Smooth muscle cell (in vitro differentiated cells): ENCODE measurements around the gene APOL1. TPM values are rescaled to one million over a fixed set of nuclear protein-coding genes. Genes with fewer than 3 reads are reported as not detected.
"Not testable (repeated sequence)": the region's sequence is repeated elsewhere in the genome, so short reads cannot be mapped to it uniquely, and the experiment has no call there.

Experiments
- DNase-seq: peaks from one replicate; lab custom pipeline; 2025; ENCODE audit not compliant: unreplicated experiment; lab: John Stamatoyannopoulos, UW
- H2AFZ ChIP-seq: fragments of 200-600 bp; sonication (generic); 2 replicates; pipeline ENCODE4 v1.6.0; 2016; ENCODE audit warnings: antibody characterized with exemption, low read depth, mild to moderate bottlenecking
- H3F3A ChIP-seq: fragments of 200-600 bp; sonication (generic); 2 replicates; pipeline ENCODE4 v1.6.0; 2017; ENCODE audit warnings: antibody characterized with exemption, low read depth
- H3K27ac ChIP-seq: fragments of 200-600 bp; sonication (generic); 2 replicates; pipeline ENCODE4 v1.5.1; 2016; ENCODE audit warnings: low read depth, mild to moderate bottlenecking
- H3K27me3 ChIP-seq: fragments of 200-600 bp; sonication (generic); 2 replicates; pipeline ENCODE4 v1.6.1; 2016; ENCODE audit warnings: low read depth, mild to moderate bottlenecking
- H3K36me3 ChIP-seq: fragments of 200-600 bp; sonication (generic); 2 replicates; pipeline ENCODE4 v1.5.1; 2016; ENCODE audit warnings: low read depth
- H3K4me1 ChIP-seq: fragments of 200-600 bp; sonication (generic); 2 replicates; pipeline ENCODE4 v1.5.1; 2016; ENCODE audit warnings: low read depth
- H3K4me2 ChIP-seq: fragments of 200-600 bp; sonication (generic); 2 replicates; pipeline ENCODE4 v1.6.0; 2016; ENCODE audit warnings: mild to moderate bottlenecking
- H3K4me3 ChIP-seq: fragments of 200-600 bp; sonication (generic); 2 replicates; pipeline ENCODE4 v1.5.1; 2016; ENCODE audit warnings: mild to moderate bottlenecking
- H3K79me2 ChIP-seq: fragments of 200-600 bp; sonication (generic); 2 replicates; pipeline ENCODE4 v1.6.0; 2016; ENCODE audit warnings: low read depth, mild to moderate bottlenecking
- H3K9ac ChIP-seq: fragments of 200-600 bp; sonication (generic); 2 replicates; pipeline ENCODE4 v1.6.0; 2016; ENCODE audit warnings: low read depth
- H3K9me3 ChIP-seq: fragments of 200-600 bp; sonication (generic); replicated peaks from 2 replicates; pipeline ENCODE4 v1.5.1; 2016; ENCODE audit warnings: low read depth
- H4K20me1 ChIP-seq: fragments of 200-600 bp; sonication (generic); 2 replicates; pipeline ENCODE4 v1.6.0; 2016; ENCODE audit warnings: low read depth
- WGBS: methylation state at CpG from one replicate; pipeline ENCODE4 v1.1.7; 2016; ENCODE audit warnings: low lambda C conversion rate; 5-methylcytosine and 5-hydroxymethylcytosine counted together
- polyA plus RNA-seq: library from polyadenylated mRNA; unstranded; fragments of >200 nt; fragmentation: Nextera tagmentation; extraction: Ambion mirVana; gene quantifications from 2 replicates; pipeline ENCODE4 v1.2.1, GENCODE V29; 2016
- total RNA-seq: library from RNA; depleted of rRNA; stranded (reverse); fragments of >200 nt; gene quantifications from 2 replicates; pipeline ENCODE4 v1.2.3, GENCODE V29; 2014
- TF ChIP-seq, protein P1 (sequence below): fragments of 200-600 bp; sonication (generic); IDR thresholded peaks from 2 replicates; pipeline ENCODE4 v1.5.1; 2017; ENCODE audit warnings: borderline replicate concordance, mild to moderate bottlenecking, antibody characterized with exemption; ENCODE audit not compliant: insufficient read depth, poor library complexity, severe bottlenecking

APOL1 gene
- total and polyA plus RNA-seq, 2 experiments from 2014 or later: 0.62 TPM; not detected in 1

DNA sequence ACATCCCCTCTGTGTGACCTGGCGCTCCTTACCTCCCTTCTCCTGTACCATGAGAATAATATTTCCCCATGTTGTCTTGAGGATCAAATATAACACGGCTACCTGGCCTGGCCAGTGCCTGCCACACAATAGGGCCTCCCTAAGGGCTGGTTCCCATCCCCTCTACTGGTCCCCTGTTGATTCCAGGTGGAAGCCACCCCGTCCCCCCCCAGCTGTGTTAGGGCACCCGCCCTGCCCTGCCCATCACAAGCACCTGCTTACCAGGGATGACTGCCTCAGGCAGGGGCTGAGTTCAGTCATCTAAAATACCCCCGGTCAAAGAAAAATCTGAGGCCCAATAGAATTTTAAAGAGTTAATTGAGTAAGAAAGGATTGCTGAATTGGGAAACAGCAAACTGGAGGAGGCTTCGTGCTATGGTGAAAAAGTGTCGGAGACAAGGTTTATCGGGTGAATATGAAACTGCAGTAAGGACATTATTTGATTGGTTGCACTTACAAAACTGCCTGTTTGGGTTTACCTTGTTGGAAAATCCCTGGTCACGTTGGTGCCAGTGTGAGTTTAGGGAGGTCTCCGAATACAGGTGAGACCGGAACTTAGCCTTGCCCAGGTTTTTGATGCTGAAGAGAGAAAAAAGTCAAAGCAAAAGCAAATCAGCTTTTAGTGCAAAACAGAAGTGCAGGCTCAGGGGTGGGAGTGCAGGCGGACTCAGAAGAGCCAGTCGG, 5.2 kb downstream of the APOL1 start:
- Histone ChIP-seq H3K4me1 (peaks cover 13% of the 10 kb centered on the region), H3K4me2 (no peak overlapping the region), H3F3A (peaks cover 6% of the 10 kb centered on the region), H3K9ac (no peak overlapping the region), H3K27ac (no peak overlapping the region), H3K36me3 (no peaks in the 10 kb centered on the region), H2AFZ (no peak overlapping the region), H3K4me3 (no peak overlapping the region), H4K20me1 (no peaks in the 10 kb centered on the region), H3K9me3 (no peaks in the 10 kb centered on the region), H3K79me2 (no peaks in the 10 kb centered on the region), H3K27me3 (no peaks in the 10 kb centered on the region)
- WGBS: 98% methylated on average over 13 of the region's 13 CpGs
- TF ChIP-seq, protein P1, sequence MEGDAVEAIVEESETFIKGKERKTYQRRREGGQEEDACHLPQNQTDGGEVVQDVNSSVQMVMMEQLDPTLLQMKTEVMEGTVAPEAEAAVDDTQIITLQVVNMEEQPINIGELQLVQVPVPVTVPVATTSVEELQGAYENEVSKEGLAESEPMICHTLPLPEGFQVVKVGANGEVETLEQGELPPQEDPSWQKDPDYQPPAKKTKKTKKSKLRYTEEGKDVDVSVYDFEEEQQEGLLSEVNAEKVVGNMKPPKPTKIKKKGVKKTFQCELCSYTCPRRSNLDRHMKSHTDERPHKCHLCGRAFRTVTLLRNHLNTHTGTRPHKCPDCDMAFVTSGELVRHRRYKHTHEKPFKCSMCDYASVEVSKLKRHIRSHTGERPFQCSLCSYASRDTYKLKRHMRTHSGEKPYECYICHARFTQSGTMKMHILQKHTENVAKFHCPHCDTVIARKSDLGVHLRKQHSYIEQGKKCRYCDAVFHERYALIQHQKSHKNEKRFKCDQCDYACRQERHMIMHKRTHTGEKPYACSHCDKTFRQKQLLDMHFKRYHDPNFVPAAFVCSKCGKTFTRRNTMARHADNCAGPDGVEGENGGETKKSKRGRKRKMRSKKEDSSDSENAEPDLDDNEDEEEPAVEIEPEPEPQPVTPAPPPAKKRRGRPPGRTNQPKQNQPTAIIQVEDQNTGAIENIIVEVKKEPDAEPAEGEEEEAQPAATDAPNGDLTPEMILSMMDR: no peak
- no peak for DNase-seq

DNA sequence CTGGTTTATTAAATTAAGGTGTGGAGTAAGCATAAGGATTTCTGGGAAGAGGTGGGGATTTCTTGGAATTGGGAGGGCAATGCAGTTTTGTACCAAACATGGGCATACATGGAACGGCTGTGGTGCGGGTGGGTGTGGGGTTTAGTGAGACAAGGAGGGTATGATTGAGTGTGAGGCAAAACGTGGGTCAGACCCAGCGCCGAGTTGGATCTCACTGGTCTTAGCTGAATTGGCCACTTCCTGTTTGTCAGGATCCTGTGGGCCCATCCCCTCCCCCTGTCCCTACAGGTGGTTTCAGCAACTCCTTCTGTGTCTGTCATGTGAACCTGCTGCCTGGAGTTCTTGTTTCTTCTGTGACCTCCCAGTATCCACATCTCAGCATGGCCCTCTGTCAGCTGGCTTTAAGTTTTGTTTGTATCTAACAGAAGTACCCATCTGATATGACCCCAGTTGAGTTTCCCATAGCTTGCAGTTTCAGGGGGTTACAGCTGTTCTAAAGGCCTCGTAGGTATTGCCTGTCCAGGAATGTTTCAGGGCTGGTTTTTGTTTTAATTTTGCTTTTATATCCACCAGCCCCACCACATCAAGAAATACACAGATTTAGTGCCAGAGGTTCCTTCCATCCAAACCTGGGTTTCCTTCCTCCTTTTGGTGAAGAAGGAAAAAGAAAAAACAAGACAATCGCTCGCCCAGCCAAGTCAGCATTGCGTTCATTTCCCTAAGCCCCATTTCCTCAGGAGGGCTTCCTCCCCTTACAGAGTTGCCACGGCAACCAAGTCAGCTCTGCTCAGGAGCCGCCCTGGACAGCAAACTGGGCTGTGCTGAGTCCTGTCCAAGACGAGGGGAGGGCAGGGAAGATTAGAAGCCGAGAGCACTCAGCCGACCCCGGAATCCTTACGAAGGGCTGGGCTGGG, 6.0 kb downstream of the APOL1 start:
- H2AFZ ChIP-seq: no peak overlapping the region
- WGBS: 31% methylated on average over 16 of the region's 16 CpGs

DNA sequence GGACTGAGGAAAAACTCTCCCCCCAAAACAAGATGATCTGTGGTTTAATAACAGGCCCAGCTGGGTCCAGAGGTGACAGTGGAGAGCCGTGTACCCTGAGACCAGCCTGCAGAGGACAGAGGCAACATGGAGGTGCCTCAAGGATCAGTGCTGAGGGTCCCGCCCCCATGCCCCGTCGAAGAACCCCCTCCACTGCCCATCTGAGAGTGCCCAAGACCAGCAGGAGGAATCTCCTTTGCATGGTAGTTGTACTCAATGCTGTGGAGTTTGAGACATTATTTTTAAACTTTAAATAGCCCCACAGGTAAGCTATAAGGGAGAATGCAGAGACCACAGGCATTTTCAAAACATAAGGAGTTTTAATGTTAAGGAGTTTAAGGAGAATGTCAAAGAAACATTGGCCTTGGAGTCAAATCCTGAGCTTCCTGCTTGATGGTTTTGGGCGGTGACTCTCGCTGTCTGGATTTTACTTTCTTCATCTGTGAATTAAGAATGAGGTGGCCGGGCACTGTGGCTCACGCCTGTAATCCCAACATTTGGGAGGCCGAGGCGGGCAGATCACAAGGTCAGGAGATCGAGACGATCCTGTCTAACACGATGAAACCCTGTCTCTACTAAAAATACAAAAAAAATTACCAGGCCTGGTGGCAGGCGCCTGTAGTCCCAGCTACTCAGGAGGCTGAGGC, 6.8 kb downstream of the APOL1 start:
- peak overlapping the region; percentile 66 for H3K27ac ChIP-seq
- no peaks in the 10 kb centered on the region for H3K27me3 ChIP-seq
- peak overlapping the region; percentile 78 for H3K4me2 ChIP-seq
- H2AFZ ChIP-seq: no peak overlapping the region
- DNase-seq: no peak
- no peaks in the 10 kb centered on the region for H4K20me1 ChIP-seq
- H3K9ac ChIP-seq: peak overlapping the region; percentile 34
- WGBS: 36% methylated on average over 12 of the region's 14 CpGs
- H3K79me2 ChIP-seq: no peaks in the 10 kb centered on the region
- H3F3A ChIP-seq: peaks cover 6% of the 10 kb centered on the region
- TF ChIP-seq, protein P1: no peak
- no peaks in the 10 kb centered on the region for H3K36me3 ChIP-seq
- H3K4me1 ChIP-seq: peaks cover 13% of the 10 kb centered on the region
- no peak overlapping the region for H3K4me3 ChIP-seq
- H3K9me3 ChIP-seq: no peaks in the 10 kb centered on the region

More for the DNA sequence above, 6.0 kb downstream of the APOL1 start:
- Histone ChIP-seq H3K4me1 (peaks cover 13% of the 10 kb centered on the region), H3K27ac (peak overlapping the region; percentile 66), H3F3A (peaks cover 6% of the 10 kb centered on the region), H3K4me2 (peak overlapping the region; percentile 78), H4K20me1 (no peaks in the 10 kb centered on the region), H3K36me3 (no peaks in the 10 kb centered on the region), H3K9me3 (no peaks in the 10 kb centered on the region), H3K9ac (peak overlapping the region; percentile 34), H3K27me3 (no peaks in the 10 kb centered on the region), H3K79me2 (no peaks in the 10 kb centered on the region), H3K4me3 (no peak overlapping the region)
- no peak for DNase-seq
- TF ChIP-seq, protein P1: no peak

DNA sequence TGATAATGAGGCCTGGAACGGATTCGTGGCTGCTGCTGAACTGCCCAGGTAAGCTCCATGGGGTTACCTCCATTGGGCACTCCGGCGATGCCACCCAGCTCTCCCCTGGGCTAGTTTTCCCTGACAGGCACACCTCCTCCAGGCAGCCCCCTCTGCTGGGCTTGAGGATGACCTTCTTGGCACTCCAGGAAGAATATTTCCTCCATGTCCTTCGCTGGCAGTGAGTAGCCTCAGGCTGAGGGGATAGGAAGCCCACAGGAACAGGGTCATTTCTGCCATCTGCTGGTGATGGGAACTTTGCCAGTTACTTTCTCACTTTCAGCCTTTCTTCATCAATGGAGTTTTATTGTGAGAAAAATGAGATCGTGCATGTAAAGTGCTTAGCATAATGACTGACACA, 8.7 kb downstream of the APOL1 start:
- H3K27me3 ChIP-seq, H3K9ac ChIP-seq, DNase-seq, H3K79me2 ChIP-seq, H4K20me1 ChIP-seq, H3K4me2 ChIP-seq, H3K4me3 ChIP-seq, H3K9me3 ChIP-seq, H3K36me3 ChIP-seq, H2AFZ ChIP-seq, H3F3A ChIP-seq, H3K27ac ChIP-seq: not testable (repeated sequence)
- peaks cover 13% of the 10 kb centered on the region for H3K4me1 ChIP-seq
- WGBS: 76% methylated on average over 6 of the region's 6 CpGs

DNA sequence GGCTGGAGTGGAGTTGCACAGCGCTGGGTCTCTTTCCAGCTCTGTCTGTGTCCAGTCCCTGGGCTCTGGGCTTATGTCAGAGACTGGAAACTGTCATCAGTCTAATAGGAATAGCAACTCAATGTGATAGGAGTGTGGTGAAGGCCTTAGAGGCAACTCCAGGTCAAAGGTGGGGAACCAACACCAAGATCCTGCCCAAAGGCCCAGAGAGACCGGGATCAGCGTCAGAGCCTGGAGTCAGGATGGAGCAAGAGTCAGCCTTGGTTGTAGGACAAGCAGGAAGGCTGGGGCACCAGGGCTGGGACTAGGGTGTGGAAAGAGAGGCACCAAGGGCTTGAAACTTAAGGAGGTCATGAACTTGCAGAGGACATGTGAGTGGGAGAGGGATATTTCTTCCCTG, 9.4 kb downstream of the APOL1 start:
- not testable (repeated sequence) for H3K36me3 ChIP-seq, H3K9ac ChIP-seq, H3K79me2 ChIP-seq, H4K20me1 ChIP-seq, H3K9me3 ChIP-seq, DNase-seq, H3K4me3 ChIP-seq, H3F3A ChIP-seq, H2AFZ ChIP-seq, H3K27me3 ChIP-seq, H3K27ac ChIP-seq, H3K4me2 ChIP-seq
- H3K4me1 ChIP-seq: peaks cover 13% of the 10 kb centered on the region
- WGBS: 97% methylated on average over 3 of the region's 3 CpGs
